ENCODE measurements around the gene GFOD2. TPM values are rescaled to one million over a fixed set of nuclear protein-coding genes. Genes with fewer than 3 reads are reported as not detected.

Gene GFOD2
- total and polyA plus RNA-seq, 7 donors = 8.0 to 17.3 (median 11.3) TPM

DNA sequence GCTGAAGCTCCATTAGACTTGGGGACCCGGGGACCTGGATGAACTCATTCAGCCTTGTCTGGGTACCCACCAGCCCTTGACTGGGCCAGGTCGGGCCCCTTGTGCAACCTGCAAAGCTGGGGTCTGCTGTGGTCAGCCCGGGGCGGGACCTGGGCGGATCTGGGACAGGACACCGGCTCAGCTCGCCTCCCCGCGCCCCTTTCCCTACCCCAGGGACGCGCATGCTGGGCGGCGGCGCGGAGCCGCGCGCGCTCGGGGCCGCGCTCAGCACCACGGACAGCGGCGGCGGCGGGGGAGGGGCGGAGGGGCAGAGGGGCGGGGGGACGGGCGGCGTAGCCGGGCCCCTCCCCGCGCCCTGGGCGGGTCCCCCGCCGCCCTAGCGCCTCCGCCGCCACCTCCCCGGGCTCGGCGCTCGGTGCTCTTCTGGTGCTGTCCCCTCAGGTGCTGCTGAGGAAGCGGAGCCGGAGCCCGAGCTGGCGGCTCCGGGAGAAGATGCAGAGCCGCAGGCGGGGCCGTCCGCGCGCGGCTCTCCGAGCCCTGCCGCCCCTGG lies 66.5 kb downstream of the GFOD2 start:
- TF ChIP-seq, protein P1, sequence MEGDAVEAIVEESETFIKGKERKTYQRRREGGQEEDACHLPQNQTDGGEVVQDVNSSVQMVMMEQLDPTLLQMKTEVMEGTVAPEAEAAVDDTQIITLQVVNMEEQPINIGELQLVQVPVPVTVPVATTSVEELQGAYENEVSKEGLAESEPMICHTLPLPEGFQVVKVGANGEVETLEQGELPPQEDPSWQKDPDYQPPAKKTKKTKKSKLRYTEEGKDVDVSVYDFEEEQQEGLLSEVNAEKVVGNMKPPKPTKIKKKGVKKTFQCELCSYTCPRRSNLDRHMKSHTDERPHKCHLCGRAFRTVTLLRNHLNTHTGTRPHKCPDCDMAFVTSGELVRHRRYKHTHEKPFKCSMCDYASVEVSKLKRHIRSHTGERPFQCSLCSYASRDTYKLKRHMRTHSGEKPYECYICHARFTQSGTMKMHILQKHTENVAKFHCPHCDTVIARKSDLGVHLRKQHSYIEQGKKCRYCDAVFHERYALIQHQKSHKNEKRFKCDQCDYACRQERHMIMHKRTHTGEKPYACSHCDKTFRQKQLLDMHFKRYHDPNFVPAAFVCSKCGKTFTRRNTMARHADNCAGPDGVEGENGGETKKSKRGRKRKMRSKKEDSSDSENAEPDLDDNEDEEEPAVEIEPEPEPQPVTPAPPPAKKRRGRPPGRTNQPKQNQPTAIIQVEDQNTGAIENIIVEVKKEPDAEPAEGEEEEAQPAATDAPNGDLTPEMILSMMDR (IDR thresholded peaks at IDR 0.05) = no peak
- ATAC-seq = peak in 3 of 4 donors; percentile 21 to 42 (median 40)
- 8% methylated on average over 23 to 59 of the region's 59 CpGs for WGBS, 3 donors
- DNase-seq = no peak
- no peaks in the 10 kb centered on the region for H3K4me1 ChIP-seq
- intact Hi-C loops (cut with DNase I) = loop anchor here in 1 of 2 donors (5.0 kb wide), 1 partner anchor 395 kb away; no protein-coding TSS in a partner anchor
- H3K9me3 ChIP-seq = no peaks in the 10 kb centered on the region
- H3K36me3 ChIP-seq (ENCODE audit: insufficient read depth in 1 of 2, low read depth in 1 of 2) = peaks cover 0 to 3% of the 10 kb centered on the region in 2 donors
- peak overlapping the region; percentile 56 for H3K4me3 ChIP-seq
- no peak overlapping the region for H3K27ac ChIP-seq
- H3K27me3 ChIP-seq (ENCODE audit: insufficient read depth in 3 of 3, low read length in 2 of 3) = peaks cover 0 to 66% (median 43%) of the 10 kb centered on the region in 3 donors

DNA sequence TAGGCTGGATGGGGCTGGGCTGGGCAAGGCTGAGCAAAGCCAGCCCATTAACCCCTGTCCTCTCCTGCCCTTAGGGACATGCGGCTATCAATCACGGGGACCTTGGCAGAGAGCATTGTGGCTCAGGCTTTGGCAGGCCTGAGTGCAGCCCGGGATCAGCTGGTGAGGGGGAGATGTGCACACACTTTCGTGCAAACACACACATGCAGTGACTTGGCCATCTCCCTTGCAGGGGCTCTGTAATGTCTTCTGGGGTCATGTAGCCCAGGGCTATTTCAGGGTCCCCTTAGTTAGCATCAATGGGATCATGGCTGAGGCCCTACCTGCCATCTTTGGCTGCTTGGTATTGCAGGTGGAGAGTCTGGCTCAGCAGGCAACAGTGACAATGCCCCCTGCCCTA lies 67.3 kb downstream of the GFOD2 start:
- ATAC-seq = no peak
- H3K36me3 ChIP-seq (ENCODE audit: insufficient read depth in 1 of 2, low read depth in 1 of 2) = no peaks in the 10 kb centered on the region
- no peak for DNase-seq
- H3K27ac ChIP-seq = no peak overlapping the region
- H3K9me3 ChIP-seq = no peaks in the 10 kb centered on the region
- H3K27me3 ChIP-seq (ENCODE audit: insufficient read depth in 3 of 3, low read length in 2 of 3) = peaks cover 0 to 74% (median 46%) of the 10 kb centered on the region in 3 donors
- TF ChIP-seq, protein P1 (IDR thresholded peaks at IDR 0.05) = no peak
- intact Hi-C loops (cut with DNase I) = loop anchor here in 1 of 2 donors (5.0 kb wide), 1 partner anchor 395 kb away; no protein-coding TSS in a partner anchor
- H3K4me3 ChIP-seq = no peak overlapping the region
- 73 to 87% (median 84%) methylated on average over 4 of the region's 4 CpGs for WGBS, 3 donors
- H3K4me1 ChIP-seq = no peaks in the 10 kb centered on the region

DNA sequence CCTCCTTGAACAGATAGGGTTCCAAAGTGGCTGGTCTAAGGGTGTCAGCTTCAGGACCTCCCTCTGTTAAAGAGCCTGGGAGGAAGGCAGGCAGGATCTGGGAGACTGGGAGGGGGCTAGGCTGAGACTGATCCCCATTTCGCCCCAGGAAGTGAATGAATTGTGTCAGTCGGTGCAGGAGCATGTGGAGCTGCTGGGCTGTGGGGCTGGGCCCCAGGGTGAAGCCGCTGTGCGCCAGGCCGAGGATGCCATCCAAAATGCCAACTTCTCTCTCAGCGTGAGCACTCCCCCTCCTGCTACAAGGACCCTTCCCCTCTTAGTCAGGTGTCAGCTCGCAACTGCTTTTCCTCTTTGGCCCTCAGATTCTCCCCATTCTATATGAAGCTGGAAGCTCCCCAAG lies 68.1 kb downstream of the GFOD2 start:
- no peaks in the 10 kb centered on the region for H3K9me3 ChIP-seq
- peaks cover 0 to 81% (median 46%) of the 10 kb centered on the region in 3 donors for H3K27me3 ChIP-seq (ENCODE audit: insufficient read depth in 3 of 3, low read length in 2 of 3)
- no peaks in the 10 kb centered on the region for H3K4me1 ChIP-seq
- no peak overlapping the region for H3K4me3 ChIP-seq
- DNase-seq (peak in 1 of 2 donors; percentile 43), ATAC-seq (no peak)
- TF ChIP-seq, protein P1 (IDR thresholded peaks at IDR 0.05) = no peak
- 84 to 91% (median 90%) methylated on average over 6 to 7 of the region's 7 CpGs for WGBS, 3 donors
- no peak overlapping the region for H3K27ac ChIP-seq
- intact Hi-C loops (cut with DNase I) = loop anchor here in 1 of 2 donors (5.0 kb wide), 1 partner anchor 394 kb away; no protein-coding TSS in a partner anchor
- no peaks in the 10 kb centered on the region for H3K36me3 ChIP-seq (ENCODE audit: insufficient read depth in 1 of 2, low read depth in 1 of 2)

DNA sequence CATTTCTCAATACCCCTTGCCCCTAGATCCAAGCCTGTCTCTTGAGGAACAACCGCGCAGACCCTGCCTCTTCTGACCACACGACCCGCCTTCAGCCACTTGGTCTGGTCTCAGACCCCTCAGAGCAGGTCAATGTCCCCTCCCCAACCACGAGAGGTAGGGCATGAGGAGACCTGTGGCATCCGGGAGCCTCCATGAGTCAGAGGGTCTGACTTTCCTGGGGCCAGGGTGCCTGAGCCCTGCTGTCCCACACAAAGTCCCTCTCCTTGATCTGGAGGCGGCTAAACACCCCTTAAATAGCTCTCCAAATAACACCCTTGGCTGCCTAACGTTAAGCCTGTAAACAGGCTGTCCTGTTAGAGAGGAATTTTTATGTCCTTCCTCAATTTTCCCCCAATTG lies 69.1 kb downstream of the GFOD2 start:
- 55 to 62% (median 60%) methylated on average over 8 of the region's 8 CpGs for WGBS, 3 donors
- intact Hi-C loops (cut with DNase I) = loop anchor here in 1 of 2 donors (5.0 kb wide), 1 partner anchor 393 kb away; no protein-coding TSS in a partner anchor
- Histone ChIP-seq H3K27ac (no peak overlapping the region), H3K4me3 (no peak overlapping the region), H3K36me3 (ENCODE audit: insufficient read depth in 1 of 2, low read depth in 1 of 2) (no peaks in the 10 kb centered on the region), H3K9me3 (no peaks in the 10 kb centered on the region), H3K27me3 (ENCODE audit: insufficient read depth in 3 of 3, low read length in 2 of 3) (peaks cover 0 to 91% (median 45%) of the 10 kb centered on the region in 3 donors), H3K4me1 (no peaks in the 10 kb centered on the region)
- DNase-seq (no peak), ATAC-seq (no peak)
- TF ChIP-seq, protein P1 (IDR thresholded peaks at IDR 0.05) = no peak

Data from psoas muscle (tissue), 8 donors.